LNCaP clone FGC (cell line): ENCODE data around the gene TDO2.

Experiments used
- DNase-seq: peaks from one replicate; pipeline ENCODE4 v3.0.0-alpha.2; 2011; ENCODE audit warnings: low read depth
- H3K4me3 ChIP-seq: 2 replicates; pipeline ENCODE4 v1.5.1; 2011; ENCODE audit warnings: mild to moderate bottlenecking, low read depth, low read length, control low read depth
- TF ChIP-seq, protein P1 (sequence below): IDR thresholded peaks from 2 replicates; pipeline ENCODE4 v1.5.1; 2012; ENCODE audit warnings: mild to moderate bottlenecking; ENCODE audit not compliant: control insufficient read depth, insufficient read depth; ENCODE audit errors: extremely low read depth

TDO2 gene

DNA sequence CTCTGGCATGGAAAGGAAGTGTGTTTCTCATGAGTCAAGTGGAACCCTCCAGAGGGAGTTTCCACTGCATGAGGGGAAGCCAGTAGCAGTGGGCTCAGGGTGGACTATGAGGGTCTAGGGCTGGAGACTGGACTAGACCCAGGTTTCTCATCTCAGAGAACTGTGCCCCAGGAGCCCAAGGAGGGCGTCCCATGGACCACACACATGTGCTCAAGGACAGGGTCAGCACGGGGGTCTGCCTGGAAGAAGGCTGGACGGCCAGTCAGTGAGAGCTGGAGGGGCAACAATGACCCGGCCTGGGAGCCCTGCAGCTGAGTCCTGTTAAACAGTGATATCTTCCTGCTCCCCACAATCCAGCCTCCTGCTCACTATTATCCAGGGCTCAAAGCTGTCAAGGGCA, 55.9 kb downstream of the TDO2 start:
- DNase-seq: no peak
- TF ChIP-seq, protein P1, sequence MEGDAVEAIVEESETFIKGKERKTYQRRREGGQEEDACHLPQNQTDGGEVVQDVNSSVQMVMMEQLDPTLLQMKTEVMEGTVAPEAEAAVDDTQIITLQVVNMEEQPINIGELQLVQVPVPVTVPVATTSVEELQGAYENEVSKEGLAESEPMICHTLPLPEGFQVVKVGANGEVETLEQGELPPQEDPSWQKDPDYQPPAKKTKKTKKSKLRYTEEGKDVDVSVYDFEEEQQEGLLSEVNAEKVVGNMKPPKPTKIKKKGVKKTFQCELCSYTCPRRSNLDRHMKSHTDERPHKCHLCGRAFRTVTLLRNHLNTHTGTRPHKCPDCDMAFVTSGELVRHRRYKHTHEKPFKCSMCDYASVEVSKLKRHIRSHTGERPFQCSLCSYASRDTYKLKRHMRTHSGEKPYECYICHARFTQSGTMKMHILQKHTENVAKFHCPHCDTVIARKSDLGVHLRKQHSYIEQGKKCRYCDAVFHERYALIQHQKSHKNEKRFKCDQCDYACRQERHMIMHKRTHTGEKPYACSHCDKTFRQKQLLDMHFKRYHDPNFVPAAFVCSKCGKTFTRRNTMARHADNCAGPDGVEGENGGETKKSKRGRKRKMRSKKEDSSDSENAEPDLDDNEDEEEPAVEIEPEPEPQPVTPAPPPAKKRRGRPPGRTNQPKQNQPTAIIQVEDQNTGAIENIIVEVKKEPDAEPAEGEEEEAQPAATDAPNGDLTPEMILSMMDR: no peak
- no peak overlapping the region for H3K4me3 ChIP-seq

DNA sequence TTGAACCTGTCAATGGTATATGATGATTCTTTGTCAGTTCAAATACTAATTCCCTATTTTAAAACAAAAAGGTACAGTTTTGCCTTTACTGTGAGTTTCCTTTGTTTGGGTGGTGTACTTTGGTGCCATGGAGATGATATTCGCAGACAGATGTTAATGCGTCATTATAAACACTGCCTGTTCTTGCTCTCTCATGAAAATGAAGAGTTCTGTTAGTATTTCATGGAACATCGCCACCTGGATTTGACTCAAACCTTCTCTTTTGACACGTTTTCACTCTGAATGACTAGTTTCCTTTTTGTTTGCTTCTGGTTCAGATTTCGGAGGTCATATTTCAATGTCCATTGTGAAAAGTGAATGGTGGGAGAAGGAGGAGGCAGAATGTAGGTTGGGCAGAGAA, 57.0 kb downstream of the TDO2 start:
- DNase-seq: no peak
- H3K4me3 ChIP-seq: no peak overlapping the region
- TF ChIP-seq, protein P1: no peak

DNA sequence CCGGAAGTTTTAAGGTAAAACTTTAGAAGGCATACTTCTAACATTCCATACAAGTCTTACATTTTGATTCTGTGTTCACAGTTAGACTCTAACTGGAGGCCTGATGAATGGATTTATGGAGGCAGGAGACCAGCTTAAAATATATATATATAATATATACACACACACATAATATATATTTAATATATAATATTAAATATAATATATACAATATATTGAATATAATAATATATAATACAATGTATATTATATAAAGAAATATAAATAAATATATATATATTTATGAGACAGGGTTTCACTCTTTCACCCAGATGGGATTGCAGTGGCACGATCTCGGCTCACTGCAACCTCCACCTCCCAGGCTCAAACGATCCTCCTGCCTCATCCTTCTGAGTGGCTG, 58.1 kb downstream of the TDO2 start:
- H3K4me3 ChIP-seq: no peak overlapping the region
- no peak for DNase-seq
- TF ChIP-seq, protein P1: no peak

DNA sequence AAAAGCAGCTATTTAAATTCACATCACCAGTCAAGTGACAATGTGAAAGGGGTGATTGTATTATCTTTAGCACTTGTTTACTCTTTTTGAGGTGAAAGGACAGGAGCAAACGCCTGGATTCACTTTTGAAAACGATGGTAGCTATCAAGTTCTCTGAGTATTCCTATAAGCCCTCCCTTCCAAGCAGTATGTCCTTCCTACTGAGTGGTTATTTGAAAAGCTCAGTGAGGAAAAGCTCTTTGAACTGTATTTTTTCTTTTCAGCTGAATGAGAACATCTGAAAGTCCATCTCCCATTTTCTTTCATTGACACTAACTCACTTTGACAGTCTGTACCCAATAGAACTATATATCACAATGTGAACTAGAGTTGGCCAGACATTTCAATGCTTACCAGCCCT, 59.3 kb downstream of the TDO2 start:
- no peak for DNase-seq
- H3K4me3 ChIP-seq: no peak overlapping the region
- TF ChIP-seq, protein P1: no peak

DNA sequence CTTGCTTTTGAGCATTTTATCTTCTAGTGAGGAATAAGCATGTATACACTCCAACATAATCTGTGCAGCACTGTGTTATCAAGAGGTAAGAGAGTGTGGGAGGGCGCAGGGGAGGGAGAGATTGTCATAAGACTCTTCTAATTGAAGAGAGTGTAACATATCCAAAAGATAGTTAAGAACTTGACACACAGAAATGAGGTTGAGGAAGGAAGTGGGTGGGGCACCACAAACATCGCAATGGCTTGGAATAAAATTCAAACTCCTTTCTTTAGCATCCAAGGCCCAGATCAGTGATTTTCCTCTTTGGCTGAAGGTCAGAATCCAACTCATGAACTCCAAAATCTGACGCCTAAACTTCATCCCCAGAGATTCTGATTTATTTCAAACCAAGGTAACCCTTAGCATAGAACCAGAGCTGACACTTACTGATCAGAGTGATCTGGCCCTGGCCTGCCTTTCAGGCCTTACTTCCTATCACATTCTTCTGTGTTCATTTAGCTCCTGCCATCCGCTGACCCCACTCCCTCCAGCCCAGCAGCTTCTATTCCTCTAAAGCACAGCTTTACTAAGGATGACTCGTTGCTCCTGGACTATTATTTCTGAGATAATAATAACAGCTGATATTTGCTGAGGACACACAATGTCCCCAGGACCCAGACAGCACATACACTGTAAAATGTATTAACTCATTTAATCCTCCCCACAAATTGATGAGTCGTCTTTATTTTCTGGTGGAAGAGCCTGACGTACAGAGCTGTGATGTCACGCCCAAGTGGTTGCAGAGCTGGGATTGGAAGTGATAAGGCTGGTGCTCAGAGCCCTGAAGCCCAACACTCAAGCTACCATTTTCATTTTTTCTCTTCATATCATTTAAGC, 60.8 kb downstream of the TDO2 start:
- no peak for DNase-seq
- no peak overlapping the region for H3K4me3 ChIP-seq
- TF ChIP-seq, protein P1: no peak

DNA sequence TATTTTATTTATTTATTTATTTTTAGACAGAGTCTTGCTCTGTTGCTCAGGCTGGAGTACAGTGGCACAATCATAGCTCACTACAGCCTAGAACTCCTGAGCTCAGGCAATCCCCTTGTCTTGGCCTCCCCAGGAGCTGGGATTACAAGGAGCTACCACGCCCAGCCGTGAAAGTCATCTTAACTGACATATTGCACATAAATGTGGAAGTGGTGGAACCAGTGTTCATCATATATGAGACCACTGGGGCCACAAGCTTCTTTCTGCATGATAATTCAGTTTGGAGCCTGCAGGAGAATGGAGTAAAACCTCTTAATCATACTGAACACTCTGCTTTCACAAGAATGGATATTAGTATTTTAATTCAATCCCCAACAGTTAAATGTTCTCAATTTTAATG, 62.7 kb downstream of the TDO2 start:
- TF ChIP-seq, protein P1: no peak
- H3K4me3 ChIP-seq: no peak overlapping the region

More for the DNA sequence above, 62.7 kb downstream of the TDO2 start:
- no peak for DNase-seq
